LNCAP (cell line): Measurements from ENCODE around the gene RGP1.

Source experiments
- CTCF ChIP-seq: fragments of 450-650 bp; IDR thresholded peaks from 2 replicates; pipeline ENCODE4 v1.5.1; 2017; ENCODE audit warnings: mild to moderate bottlenecking

Gene RGP1

GRCh38 chr9:35714579-35715252 lies 34.4 kb upstream of the RGP1 start:
- TF ChIP-seq CTCF, result no peak

- no peak for TF ChIP-seq CTCF
These were observed 32.9 kb upstream of the RGP1 start for GRCh38 chr9:35716230-35716629.

GRCh38 chr9:35717132-35717870 lies 31.8 kb upstream of the RGP1 start:
- TF ChIP-seq CTCF, result no peak

- no peak for TF ChIP-seq CTCF
These were observed 30.2 kb upstream of the RGP1 start for GRCh38 chr9:35718721-35719511.

- no peak for TF ChIP-seq CTCF
These were observed 29.5 kb upstream of the RGP1 start for GRCh38 chr9:35719546-35719945.

- TF ChIP-seq CTCF, result no peak
These were observed 25.7 kb upstream of the RGP1 start for GRCh38 chr9:35723426-35723825.

- TF ChIP-seq CTCF, result no peak
These were observed 25.2 kb upstream of the RGP1 start for GRCh38 chr9:35723908-35724307.
